ENCODE results near the gene SNX8.

SNX8 gene

DNA sequence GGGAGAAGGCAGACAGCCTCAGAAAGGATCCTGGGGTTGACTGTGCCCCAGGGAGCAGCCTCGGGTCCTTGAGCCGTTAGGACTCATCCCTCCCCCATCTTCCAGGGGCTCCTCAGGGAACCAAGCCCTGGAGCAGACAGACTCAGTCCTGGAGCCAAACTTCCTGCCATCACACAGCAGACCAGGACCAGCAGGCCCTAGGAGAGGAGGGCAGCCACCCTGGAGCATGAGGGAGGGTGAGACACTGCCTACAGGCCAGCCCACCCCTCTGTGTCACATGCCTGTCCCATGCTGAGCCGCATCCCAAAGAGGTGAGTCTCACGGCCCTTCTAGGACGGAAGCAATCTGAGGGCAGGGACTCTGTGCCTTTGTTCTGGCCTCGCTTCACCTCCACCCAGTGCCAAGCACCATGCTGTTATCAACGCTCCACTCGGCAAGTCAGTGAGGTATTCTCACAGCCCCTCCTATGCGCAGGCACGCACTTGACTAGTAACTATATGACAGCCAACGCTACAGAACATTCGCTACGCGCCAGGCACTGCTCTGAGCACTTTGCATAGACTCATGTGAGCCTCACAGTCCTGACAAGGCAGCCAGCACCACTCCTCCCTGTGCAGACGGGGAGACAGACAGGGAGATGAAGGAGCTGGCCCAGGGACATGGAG is 100.6 kb downstream of the SNX8 start:
- H3K9me3 ChIP-seq (ENCODE audit: control insufficient read depth, insufficient read depth, low read length) = no peaks in the 10 kb centered on the region
- H3K4me3 ChIP-seq (ENCODE audit: low read length) = no peak overlapping the region
- H4K20me1 ChIP-seq (ENCODE audit: control insufficient read depth, insufficient read depth, low read depth, low read length) = peaks cover 2% of the 10 kb centered on the region; the same call in 1 of the 2 replicates
- H3K36me3 ChIP-seq (ENCODE audit: control insufficient read depth, low read length) = peaks cover 93% of the 10 kb centered on the region
- H3K27me3 ChIP-seq (ENCODE audit: control insufficient read depth, low read length) = no peaks in the 10 kb centered on the region
- H3K9me2 ChIP-seq (replicated peaks; ENCODE audit: control insufficient read depth, low read length) = no peaks in the 10 kb centered on the region
- H3K4me1 ChIP-seq (ENCODE audit: control insufficient read depth, low read length) = peaks cover 6% of the 10 kb centered on the region
- H3K4me2 ChIP-seq (ENCODE audit: low read length) = no peak overlapping the region
- H3K27ac ChIP-seq (ENCODE audit: low read depth, low read length) = no peak overlapping the region
- H3K79me2 ChIP-seq (ENCODE audit: control insufficient read depth, low read length) = peaks cover 5% of the 10 kb centered on the region
- no peaks in the 10 kb centered on the region for H3F3A ChIP-seq (ENCODE audit: control insufficient read depth, insufficient read depth)
- TF ChIP-seq, protein P1, sequence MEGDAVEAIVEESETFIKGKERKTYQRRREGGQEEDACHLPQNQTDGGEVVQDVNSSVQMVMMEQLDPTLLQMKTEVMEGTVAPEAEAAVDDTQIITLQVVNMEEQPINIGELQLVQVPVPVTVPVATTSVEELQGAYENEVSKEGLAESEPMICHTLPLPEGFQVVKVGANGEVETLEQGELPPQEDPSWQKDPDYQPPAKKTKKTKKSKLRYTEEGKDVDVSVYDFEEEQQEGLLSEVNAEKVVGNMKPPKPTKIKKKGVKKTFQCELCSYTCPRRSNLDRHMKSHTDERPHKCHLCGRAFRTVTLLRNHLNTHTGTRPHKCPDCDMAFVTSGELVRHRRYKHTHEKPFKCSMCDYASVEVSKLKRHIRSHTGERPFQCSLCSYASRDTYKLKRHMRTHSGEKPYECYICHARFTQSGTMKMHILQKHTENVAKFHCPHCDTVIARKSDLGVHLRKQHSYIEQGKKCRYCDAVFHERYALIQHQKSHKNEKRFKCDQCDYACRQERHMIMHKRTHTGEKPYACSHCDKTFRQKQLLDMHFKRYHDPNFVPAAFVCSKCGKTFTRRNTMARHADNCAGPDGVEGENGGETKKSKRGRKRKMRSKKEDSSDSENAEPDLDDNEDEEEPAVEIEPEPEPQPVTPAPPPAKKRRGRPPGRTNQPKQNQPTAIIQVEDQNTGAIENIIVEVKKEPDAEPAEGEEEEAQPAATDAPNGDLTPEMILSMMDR (IDR thresholded peaks at IDR 0.05; ENCODE audit: low read depth, low read length, poor library complexity, severe bottlenecking) = no peak
- TF ChIP-seq EZH2phosphoT487 (IDR thresholded peaks at IDR 0.05; ENCODE audit: borderline replicate concordance, low read length) = no peak

DNA sequence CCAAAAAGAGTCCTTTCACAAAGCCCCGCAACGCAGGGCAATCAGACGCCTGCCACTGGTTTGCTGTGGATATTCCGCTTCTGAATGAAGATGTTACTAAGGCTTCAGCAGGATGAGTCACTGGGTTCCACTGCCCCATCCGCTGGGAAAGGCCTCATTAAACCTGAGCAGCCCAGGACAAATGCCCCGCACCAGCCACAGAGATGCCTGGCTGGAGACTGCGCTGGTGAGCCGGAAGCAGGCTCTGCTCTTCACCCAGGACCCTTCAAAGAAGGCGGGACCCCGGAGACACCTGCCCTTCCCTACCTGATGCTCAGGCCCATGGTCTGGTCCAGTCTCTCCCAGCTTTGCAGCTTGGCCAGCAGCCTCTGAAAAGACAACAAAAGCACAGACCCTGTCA is 101.3 kb downstream of the SNX8 start:
- Histone ChIP-seq H3K9me2 (replicated peaks; ENCODE audit: control insufficient read depth, low read length) (no peaks in the 10 kb centered on the region), H3K36me3 (ENCODE audit: control insufficient read depth, low read length) (peaks cover 93% of the 10 kb centered on the region), H3K27me3 (ENCODE audit: control insufficient read depth, low read length) (no peaks in the 10 kb centered on the region), H3K27ac (ENCODE audit: low read depth, low read length) (no peak overlapping the region), H3F3A (ENCODE audit: control insufficient read depth, insufficient read depth) (no peaks in the 10 kb centered on the region), H3K79me2 (ENCODE audit: control insufficient read depth, low read length) (peaks cover 5% of the 10 kb centered on the region), H3K4me3 (ENCODE audit: low read length) (no peak overlapping the region), H4K20me1 (ENCODE audit: control insufficient read depth, insufficient read depth, low read depth, low read length) (peaks cover 4% of the 10 kb centered on the region; the same call in 1 of the 2 replicates), H3K4me2 (ENCODE audit: low read length) (no peak overlapping the region), H3K9me3 (ENCODE audit: control insufficient read depth, insufficient read depth, low read length) (no peaks in the 10 kb centered on the region), H3K4me1 (ENCODE audit: control insufficient read depth, low read length) (peaks cover 6% of the 10 kb centered on the region)
- no peak for TF ChIP-seq EZH2phosphoT487 (IDR thresholded peaks at IDR 0.05; ENCODE audit: borderline replicate concordance, low read length)
- TF ChIP-seq, protein P1 (IDR thresholded peaks at IDR 0.05; ENCODE audit: low read depth, low read length, poor library complexity, severe bottlenecking) = no peak

DNA sequence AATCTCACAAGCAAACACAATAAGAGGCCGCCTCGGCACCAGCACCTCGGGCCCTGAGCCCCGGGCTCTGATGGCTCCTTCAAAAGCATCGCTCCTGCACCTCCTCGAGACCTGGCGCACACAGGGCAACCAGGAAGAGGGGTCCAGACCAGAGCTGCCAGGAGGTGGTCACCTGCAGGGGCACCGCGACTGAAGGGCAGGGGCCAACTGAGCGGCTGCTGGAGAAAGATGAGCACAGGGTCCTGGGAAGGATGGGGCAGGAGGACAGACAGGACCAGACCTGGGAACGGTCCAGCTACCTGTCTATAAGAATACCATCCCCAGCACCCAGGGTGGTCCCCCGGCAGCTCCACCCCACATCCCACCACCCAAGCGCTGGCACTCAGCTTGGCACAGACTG is 102.3 kb downstream of the SNX8 start:
- Histone ChIP-seq H4K20me1 (ENCODE audit: control insufficient read depth, insufficient read depth, low read depth, low read length) (peaks cover 4% of the 10 kb centered on the region; the same call in 1 of the 2 replicates), H3K36me3 (ENCODE audit: control insufficient read depth, low read length) (peaks cover 92% of the 10 kb centered on the region), H3K4me1 (ENCODE audit: control insufficient read depth, low read length) (peaks cover 6% of the 10 kb centered on the region), H3K4me2 (ENCODE audit: low read length) (no peak overlapping the region), H3K27ac (ENCODE audit: low read depth, low read length) (no peak overlapping the region), H3K4me3 (ENCODE audit: low read length) (no peak overlapping the region), H3K9me3 (ENCODE audit: control insufficient read depth, insufficient read depth, low read length) (no peaks in the 10 kb centered on the region), H3K79me2 (ENCODE audit: control insufficient read depth, low read length) (peaks cover 5% of the 10 kb centered on the region), H3F3A (ENCODE audit: control insufficient read depth, insufficient read depth) (no peaks in the 10 kb centered on the region), H3K9me2 (replicated peaks; ENCODE audit: control insufficient read depth, low read length) (no peaks in the 10 kb centered on the region), H3K27me3 (ENCODE audit: control insufficient read depth, low read length) (no peaks in the 10 kb centered on the region)
- no peak for TF ChIP-seq EZH2phosphoT487 (IDR thresholded peaks at IDR 0.05; ENCODE audit: borderline replicate concordance, low read length)
- TF ChIP-seq, protein P1 (IDR thresholded peaks at IDR 0.05; ENCODE audit: low read depth, low read length, poor library complexity, severe bottlenecking) = no peak
